ENCODE results near the gene RUNX3. TPM values are rescaled to one million over a fixed set of nuclear protein-coding genes. Genes with fewer than 3 reads are reported as not detected.
A peak's percentile ranks its signal among the peaks of the same experiment; 100 is the strongest.
"Not testable (repeated sequence)": the region's sequence is repeated elsewhere in the genome, so short reads cannot be mapped to it uniquely, and the experiment has no call there.

RUNX3 gene
- polyA plus RNA-seq, 6 donors from 2014 or later, result 14.7 to 28.7 (median 18.2) TPM

DNA sequence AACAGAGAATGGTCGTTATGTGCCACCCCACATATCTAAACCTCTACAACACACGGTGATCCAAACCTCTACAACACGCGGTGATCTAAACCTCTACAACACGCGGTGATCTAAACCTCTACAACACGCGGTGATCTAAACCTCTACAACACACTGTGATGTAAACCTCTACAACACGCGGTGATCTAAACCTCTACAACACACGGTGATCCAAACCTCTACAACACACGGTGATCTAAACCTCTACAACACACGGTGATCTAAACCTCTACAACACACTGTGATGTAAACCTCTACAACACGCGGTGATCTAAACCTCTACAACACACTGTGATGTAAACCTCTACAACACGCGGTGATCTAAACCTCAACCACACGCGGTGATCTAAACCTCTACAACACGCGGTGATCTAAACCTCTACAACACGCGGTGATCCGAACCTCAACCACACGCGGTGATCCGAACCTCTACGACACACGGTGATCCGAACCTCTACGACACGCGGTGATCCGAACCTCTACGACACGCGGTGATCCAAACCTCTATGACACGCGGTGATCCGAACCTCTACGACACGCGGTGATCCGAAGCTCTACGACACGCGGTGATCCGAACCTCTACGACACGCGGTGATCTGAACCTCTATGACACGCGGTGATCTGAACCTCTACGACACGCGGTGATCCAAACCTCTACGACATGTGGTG lies 22.3 kb downstream of the RUNX3 start:
- Mint-ChIP-seq H3K4me1 (peaks cover 7 to 12% (median 10%) of the 10 kb centered on the region in 3 donors), H3K27ac (peak overlapping the region in 2 of 6 donors; percentile 20 to 78)
- not testable (repeated sequence) for H3K9me3 Mint-ChIP-seq; H3K4me3 Mint-ChIP-seq; DNase-seq; H3K36me3 Mint-ChIP-seq; H3K27me3 Mint-ChIP-seq; ATAC-seq (ENCODE audit: low read depth in 2 of 2)

DNA sequence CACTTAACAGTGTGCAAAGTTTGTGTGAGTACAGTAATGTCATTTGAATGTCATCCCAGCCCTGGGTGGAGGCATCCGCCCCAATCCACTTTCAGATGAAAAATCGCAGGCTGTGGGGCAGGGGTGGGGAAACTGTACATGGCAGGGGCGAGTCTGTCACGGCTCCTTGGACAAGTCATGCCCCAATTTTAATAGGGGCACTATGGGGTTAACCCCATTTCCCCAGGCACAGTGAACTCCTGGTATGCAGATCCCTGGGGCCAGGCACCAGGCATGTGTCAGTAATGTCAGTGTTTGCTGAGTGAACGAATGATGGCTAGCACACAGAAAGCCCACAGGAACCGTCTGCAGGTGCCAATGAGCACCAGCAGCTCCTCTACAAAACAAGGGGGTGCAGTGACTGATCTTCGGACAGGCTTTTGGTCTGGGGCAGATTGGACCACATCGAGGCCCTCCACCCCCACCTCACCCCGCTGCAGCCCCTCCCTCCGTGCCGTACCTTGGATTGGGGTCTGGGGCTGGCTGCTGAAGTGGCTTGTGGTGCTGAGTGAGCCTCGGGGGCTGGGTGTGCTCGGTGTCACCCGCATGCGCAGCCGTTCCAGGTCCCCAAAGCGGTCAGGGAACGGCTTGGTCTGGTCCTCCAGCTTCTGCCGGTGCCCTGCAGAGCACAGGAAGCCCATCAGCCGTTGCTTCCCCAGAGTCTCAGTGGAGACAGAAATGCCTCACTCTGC lies 23.2 kb downstream of the RUNX3 start:
- DNase-seq (no peak), ATAC-seq (ENCODE audit: low read depth in 2 of 2) (no peak)
- Mint-ChIP-seq H3K9me3 (no peaks in the 10 kb centered on the region), H3K4me3 (no peak overlapping the region), H3K36me3 (peaks cover 8 to 9% of the 10 kb centered on the region in 2 donors), H3K27me3 (no peaks in the 10 kb centered on the region), H3K27ac (no peak overlapping the region), H3K4me1 (peaks cover 6 to 12% (median 6%) of the 10 kb centered on the region in 3 donors)

DNA sequence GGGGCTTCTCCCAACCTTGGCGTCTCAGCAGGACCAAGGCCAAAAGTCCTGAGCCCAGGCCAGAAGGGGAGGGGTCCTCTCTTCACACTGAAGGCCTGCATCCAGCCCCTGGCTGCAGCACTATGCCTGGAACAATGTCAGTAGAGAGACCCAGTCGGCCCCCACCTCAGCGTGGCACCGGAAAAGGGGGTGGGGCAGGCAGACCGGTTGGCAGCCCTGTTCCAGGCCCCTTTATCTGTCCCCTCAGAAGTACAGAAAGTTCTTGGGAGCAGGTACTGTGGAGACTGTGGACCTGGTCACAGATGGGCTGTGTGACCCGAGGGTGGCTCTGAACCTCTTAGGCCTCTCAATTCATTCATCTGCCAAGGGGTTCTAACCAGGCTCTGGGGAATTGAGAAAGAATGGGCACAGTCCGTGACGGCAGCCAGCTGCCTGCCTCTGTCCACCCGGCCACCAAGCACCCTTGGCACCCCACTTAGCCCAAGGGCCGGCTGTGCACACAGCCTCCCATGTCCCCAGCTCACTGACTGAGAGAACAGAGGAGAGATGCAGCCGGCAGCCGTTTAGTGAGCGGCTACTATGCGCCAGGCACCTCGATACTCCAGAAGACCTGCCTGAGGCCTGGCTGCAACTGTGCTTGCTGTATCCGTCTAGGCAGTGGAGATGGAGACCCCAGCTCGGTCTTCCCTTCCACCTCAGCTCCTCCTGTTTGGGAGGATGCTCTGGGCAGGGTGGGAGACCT lies 23.9 kb downstream of the RUNX3 start:
- DNase-seq, result no peak
- no peaks in the 10 kb centered on the region for H3K9me3 Mint-ChIP-seq
- H3K27ac Mint-ChIP-seq, result peak overlapping the region in 2 of 6 donors; percentile 15 to 30
- no peaks in the 10 kb centered on the region for H3K27me3 Mint-ChIP-seq
- peaks cover 8 to 9% of the 10 kb centered on the region in 2 donors for H3K36me3 Mint-ChIP-seq
- no peak for ATAC-seq (ENCODE audit: low read depth in 2 of 2)
- H3K4me1 Mint-ChIP-seq, result peaks cover 6 to 20% (median 7%) of the 10 kb centered on the region in 3 donors
- no peak overlapping the region for H3K4me3 Mint-ChIP-seq

DNA sequence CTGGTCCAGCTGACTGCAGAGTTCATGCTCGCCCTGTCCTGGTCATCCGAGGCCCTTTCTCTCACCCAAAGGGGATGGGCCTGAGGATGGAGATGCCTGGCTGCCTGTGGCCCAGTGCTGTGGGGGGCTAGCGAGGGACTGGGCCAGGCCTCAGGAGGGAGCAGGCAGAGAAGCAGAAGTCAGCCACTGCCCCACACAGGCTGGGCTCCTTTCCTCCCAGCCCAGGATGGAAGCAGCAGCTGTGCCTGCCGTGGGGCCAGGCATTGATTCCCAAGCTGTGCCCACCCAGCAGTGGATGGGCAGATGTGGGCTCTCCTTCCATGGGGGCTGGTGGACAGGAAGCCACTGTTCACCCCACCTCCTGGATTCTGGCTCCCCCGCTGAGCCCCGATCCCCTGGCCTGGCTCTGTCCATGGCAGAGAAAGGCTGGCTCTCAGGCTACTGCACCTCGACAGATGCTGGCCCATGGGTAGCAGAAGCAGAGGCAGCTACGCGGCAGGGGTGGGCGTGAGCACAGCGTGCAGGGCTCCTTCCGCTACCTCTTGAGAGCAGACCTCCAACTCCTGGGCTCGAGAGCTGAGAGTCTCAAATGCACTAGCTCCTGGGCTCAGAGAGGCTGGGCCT lies 24.6 kb downstream of the RUNX3 start:
- ATAC-seq (ENCODE audit: low read depth in 2 of 2), result no peak
- peaks cover 8 to 9% of the 10 kb centered on the region in 2 donors for H3K36me3 Mint-ChIP-seq
- peak overlapping the region in 2 of 6 donors; percentile 26 to 30 for H3K27ac Mint-ChIP-seq
- no peak for DNase-seq
- no peaks in the 10 kb centered on the region for H3K9me3 Mint-ChIP-seq
- H3K4me1 Mint-ChIP-seq, result peaks cover 6 to 20% (median 7%) of the 10 kb centered on the region in 3 donors
- H3K4me3 Mint-ChIP-seq, result no peak overlapping the region
- H3K27me3 Mint-ChIP-seq, result no peaks in the 10 kb centered on the region

DNA sequence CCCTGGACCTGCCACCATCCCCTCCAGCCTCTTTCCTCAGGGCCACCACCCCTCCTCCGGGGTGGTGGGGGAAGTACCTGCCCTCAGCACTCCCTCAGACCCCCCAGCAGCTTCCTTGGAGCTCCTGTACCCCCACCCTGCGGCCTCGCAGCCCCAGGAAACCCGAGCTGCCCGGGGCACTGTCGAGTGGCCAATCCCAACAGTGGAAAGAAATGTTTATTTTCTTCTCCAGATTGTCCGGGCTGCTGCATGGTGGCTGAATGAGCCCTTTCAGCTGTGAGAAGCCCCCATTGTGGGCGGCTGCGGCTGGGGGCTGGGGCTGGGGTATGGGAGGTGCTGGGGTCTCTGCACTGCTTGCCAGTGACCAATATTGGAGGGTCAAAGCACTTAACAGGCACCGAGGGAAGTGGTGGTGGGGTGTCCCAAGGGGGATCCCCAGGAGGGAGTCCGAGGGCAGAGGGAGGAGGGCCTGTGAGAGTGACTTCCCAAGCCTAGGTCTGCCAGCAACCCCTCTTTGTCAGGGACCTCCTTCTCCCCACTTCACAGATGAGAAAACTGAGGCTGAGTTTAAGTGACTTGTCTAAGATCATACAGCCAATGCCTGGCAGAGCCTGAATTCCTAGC lies 25.2 kb downstream of the RUNX3 start:
- Mint-ChIP-seq H3K4me1 (peaks cover 8 to 20% (median 10%) of the 10 kb centered on the region in 3 donors), H3K36me3 (peaks cover 8 to 9% of the 10 kb centered on the region in 2 donors), H3K9me3 (no peaks in the 10 kb centered on the region), H3K27ac (peak overlapping the region in 2 of 6 donors; percentile 26 to 79), H3K27me3 (no peaks in the 10 kb centered on the region), H3K4me3 (no peak overlapping the region)
- DNase-seq, result no peak
- no peak for ATAC-seq (ENCODE audit: low read depth in 2 of 2)

- peak overlapping the region in 1 of 6 donors; percentile 87 for H3K27ac Mint-ChIP-seq
- no peaks in the 10 kb centered on the region for H3K9me3 Mint-ChIP-seq
- peaks cover 8 to 9% of the 10 kb centered on the region in 2 donors for H3K36me3 Mint-ChIP-seq
- H3K27me3 Mint-ChIP-seq, result no peaks in the 10 kb centered on the region
- H3K4me1 Mint-ChIP-seq, result peaks cover 11 to 15% (median 14%) of the 10 kb centered on the region in 3 donors
- DNase-seq (no peak), ATAC-seq (ENCODE audit: low read depth in 2 of 2) (no peak)
- H3K4me3 Mint-ChIP-seq, result peak overlapping the region in 1 of 8 donors; percentile 41
These were observed 25.9 kb downstream of the RUNX3 start for GRCh38 chr1:24903955-24904730.

DNA sequence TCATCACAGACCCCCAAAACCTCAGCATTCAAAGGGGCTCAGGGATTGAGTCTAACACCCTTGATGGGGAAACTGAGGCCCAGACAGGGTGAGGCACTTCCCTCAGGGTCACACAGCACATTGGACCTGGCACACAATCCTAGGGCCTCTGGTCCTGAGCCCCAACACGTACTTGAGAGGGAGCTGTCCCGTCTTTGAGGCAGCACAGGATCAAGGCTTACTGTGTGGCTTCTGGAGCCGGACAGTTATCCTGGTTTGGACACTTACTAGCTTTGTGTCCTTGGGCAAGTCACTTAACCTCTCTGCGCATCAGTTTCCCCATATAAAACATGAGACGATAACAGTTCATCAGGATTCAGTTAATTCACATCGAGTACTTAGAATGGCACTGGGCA lies 26.5 kb downstream of the RUNX3 start:
- Mint-ChIP-seq H3K27ac (no peak overlapping the region), H3K27me3 (no peaks in the 10 kb centered on the region), H3K4me3 (no peak overlapping the region), H3K9me3 (no peaks in the 10 kb centered on the region), H3K4me1 (peaks cover 12 to 21% (median 13%) of the 10 kb centered on the region in 3 donors), H3K36me3 (peaks cover 8 to 9% of the 10 kb centered on the region in 2 donors)
- ATAC-seq (ENCODE audit: low read depth in 2 of 2) (no peak), DNase-seq (no peak)

- H3K4me1 Mint-ChIP-seq, result peaks cover 15 to 27% (median 18%) of the 10 kb centered on the region in 3 donors
These were observed 27.0 kb downstream of the RUNX3 start for GRCh38 chr1:24903011-24903461.

DNA sequence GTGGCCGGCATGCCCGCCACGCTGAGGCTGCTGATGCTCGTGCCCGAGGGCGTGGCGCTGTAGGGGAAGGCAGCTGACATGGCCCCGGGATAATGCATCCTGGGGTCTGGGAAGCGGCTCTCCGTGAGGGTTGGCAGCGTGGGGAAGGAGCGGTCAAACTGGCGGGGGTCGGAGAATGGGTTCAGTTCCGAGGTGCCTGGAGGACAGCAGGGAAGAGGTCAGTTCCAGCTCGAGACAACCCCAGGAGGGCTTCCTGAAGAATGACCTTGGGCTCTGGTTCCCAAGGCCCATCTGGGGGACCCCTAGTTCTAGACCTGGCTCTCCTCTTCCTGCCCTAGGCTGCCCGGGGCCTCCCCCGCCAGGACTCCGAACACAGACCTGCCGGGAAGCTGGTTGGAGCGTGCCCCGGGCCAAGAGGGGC lies 27.6 kb downstream of the RUNX3 start:
- H3K4me3 Mint-ChIP-seq, result no peak overlapping the region
- ATAC-seq (ENCODE audit: low read depth in 2 of 2), result no peak
- H3K9me3 Mint-ChIP-seq, result no peaks in the 10 kb centered on the region
- DNase-seq, result no peak
- peaks cover 17 to 30% (median 22%) of the 10 kb centered on the region in 3 donors for H3K4me1 Mint-ChIP-seq
- peaks cover under 1 to 2% of the 10 kb centered on the region in 2 donors for H3K36me3 Mint-ChIP-seq
- H3K27ac Mint-ChIP-seq, result peak overlapping the region in 1 of 6 donors; percentile 87
- no peaks in the 10 kb centered on the region for H3K27me3 Mint-ChIP-seq

More at GRCh38 chr1:24903011-24903461, 27.0 kb downstream of the RUNX3 start:
- peaks cover 6 to 7% of the 10 kb centered on the region in 2 donors for H3K36me3 Mint-ChIP-seq
- no peak overlapping the region for H3K27ac Mint-ChIP-seq
- DNase-seq (no peak), ATAC-seq (ENCODE audit: low read depth in 2 of 2) (no peak)
- no peaks in the 10 kb centered on the region for H3K9me3 Mint-ChIP-seq
- H3K27me3 Mint-ChIP-seq, result no peaks in the 10 kb centered on the region
- H3K4me3 Mint-ChIP-seq, result no peak overlapping the region

DNA sequence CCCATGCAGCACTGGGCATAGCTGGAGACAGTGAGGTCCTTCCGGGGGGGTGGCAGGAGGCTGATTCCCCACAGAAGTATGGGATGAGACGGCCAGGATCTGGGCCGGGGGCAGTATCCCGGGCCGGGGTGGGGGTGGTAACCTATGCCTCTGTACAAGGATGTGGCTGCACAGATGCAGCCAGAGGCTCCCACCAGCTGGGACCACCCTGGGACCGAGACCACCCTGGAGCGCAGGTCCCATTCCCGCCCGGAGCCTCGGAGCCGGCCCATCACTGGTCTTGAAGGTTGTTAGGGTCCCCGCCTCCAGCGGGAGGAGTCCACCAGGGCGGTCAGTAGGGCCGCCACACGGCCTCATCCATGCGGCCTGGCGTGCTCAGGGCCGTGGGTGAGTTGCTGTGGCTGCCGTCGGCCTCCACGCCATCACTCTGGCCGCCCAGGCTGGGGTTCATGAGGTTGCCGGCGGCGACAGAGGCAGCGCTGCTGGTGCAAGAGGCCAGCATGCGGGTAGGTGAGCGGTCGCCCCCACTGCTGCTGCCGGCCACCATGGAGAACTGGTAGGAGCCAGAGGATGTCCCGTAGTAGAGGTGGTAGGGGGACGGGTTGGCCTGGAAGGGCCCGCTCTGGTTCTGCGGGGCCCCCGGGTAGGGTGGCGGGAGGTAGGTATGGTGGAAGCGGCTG lies 28.1 kb downstream of the RUNX3 start:
- peaks cover 17 to 30% (median 22%) of the 10 kb centered on the region in 3 donors for H3K4me1 Mint-ChIP-seq
- peak overlapping the region in 2 of 6 donors; percentile 62 to 87 for H3K27ac Mint-ChIP-seq

DNA sequence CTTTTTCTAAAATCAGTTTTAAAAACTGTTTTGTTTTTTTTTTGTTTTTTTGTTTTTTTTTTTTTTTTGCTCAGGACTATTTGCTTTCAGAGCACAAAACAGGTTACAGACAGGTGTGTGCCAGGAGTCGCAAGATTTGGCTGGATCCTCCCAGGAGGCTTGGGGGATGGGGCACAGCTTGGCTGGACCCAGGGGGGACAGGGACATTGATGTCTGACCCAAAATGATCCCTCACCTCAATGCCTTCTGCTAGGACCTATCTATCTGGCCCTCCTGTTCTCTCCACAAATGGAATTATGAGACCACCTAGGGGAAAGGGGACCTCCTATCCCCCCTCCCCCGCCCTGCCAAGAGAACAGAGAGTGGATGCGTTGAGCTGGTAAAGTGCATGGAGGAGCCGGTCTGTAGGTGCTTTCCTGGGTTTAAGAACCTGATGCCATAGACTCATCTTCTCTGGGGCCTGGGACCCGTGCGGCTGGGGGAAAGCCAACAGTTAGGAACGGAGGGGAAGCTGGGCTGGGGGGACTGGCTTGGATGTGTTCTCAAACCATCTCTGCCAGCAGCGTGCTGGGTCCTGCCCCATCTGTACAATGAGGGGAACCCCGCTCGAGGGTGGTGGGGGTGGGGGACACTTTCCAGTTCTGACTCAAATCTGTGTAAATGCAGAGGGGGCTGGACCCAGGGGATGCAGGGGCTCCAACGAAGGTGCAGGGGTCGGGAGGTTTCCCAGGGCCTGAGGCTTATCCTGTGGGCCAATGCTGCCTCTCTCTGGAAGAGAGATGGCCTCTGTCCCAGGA lies 28.9 kb downstream of the RUNX3 start:
- no peak overlapping the region for H3K4me3 Mint-ChIP-seq
- H3K4me1 Mint-ChIP-seq, result peaks cover 17 to 31% (median 22%) of the 10 kb centered on the region in 3 donors
- H3K27ac Mint-ChIP-seq, result peak overlapping the region in 3 of 6 donors; percentile 62 to 76 (median 65)
- H3K27me3 Mint-ChIP-seq, result no peaks in the 10 kb centered on the region
- no peaks in the 10 kb centered on the region for H3K36me3 Mint-ChIP-seq
- DNase-seq (no peak), ATAC-seq (ENCODE audit: low read depth in 2 of 2) (no peak)
- H3K9me3 Mint-ChIP-seq, result no peaks in the 10 kb centered on the region

More for the DNA sequence above, 28.1 kb downstream of the RUNX3 start:
- no peaks in the 10 kb centered on the region for H3K36me3 Mint-ChIP-seq
- H3K9me3 Mint-ChIP-seq, result no peaks in the 10 kb centered on the region
- DNase-seq (no peak), ATAC-seq (ENCODE audit: low read depth in 2 of 2) (no peak)
- no peaks in the 10 kb centered on the region for H3K27me3 Mint-ChIP-seq
- no peak overlapping the region for H3K4me3 Mint-ChIP-seq
